GM19193 (cell line): ENCODE data around the gene PDK4.

Source experiments
- POLR2A ChIP-seq: IDR thresholded peaks from 4 replicates; pipeline ENCODE4 v1.6.1; 2011; ENCODE audit not compliant: insufficient read depth, insufficient read length; ENCODE audit errors: extremely low read depth

PDK4 gene

DNA sequence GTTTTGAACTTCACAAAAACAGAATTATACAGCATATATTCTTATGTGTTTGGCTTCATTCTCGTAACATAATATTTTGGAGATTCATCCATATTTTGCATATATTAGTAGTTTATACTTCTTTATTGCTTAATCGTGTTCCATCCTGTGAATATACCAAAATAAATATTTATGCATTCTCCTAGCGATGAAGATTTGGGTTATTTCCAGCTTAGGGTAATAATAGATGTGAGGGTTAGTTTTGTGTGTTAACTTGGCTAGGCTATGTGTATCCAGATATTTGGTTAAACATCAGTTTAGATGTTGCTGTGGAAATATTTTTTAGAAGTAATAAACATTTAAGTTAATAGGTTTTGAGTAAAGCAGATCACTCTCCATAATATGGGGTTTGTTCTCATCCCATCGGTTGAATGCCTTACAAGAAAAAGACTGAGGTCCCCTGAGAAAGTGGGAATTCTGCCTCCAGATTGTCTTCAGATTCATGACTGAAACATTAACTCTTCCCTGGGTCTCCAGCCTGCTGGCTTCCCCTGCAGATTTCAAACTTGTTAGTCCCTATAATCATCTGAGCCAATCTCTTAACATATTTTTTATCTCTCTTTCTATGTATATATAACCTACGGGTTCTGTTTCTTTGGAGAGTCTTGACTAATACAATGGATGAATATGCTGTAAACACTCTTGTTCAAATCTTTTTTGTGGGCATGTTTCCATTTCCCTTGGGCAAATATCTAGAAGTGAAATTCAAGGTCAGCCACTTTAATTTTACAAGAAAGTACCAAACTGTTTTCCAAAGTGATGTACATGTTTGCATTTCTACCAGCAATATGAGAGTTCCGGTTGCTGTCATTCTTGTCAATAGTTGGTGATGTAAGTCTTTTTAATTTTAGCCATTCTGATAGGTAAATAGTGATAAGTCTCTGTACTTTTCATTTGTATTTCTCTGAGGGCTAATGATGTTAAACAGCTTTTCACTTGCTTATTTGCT, 48.7 kb downstream of the PDK4 start:
- TF ChIP-seq POLR2A: no peak

GRCh38 chr7:95546647-95547046, 49.7 kb downstream of the PDK4 start:
- no peak for TF ChIP-seq POLR2A

DNA sequence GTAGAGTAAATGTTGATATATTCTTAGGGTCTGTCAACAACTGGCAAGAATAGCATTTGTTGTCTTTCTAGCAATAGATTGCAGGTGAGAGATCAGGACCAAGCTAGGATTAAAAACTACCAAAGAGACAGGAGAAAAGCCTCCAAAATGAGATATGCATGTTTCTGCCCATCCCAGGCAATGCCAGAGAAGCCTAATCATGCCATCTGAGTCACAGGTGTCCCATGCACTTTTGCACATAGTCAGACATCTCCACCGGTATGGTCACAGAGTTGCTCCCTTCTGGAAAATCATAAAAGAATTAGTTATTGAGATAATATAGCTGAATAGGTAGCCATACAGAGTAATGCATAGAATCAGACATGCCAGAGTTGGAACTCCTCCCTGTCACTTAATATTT, 50.6 kb downstream of the PDK4 start:
- TF ChIP-seq POLR2A: no peak

GRCh38 chr7:95545007-95545615, 51.2 kb downstream of the PDK4 start:
- no peak for TF ChIP-seq POLR2A

- TF ChIP-seq POLR2A: no peak
These were observed 52.1 kb downstream of the PDK4 start for GRCh38 chr7:95544171-95544570.

DNA sequence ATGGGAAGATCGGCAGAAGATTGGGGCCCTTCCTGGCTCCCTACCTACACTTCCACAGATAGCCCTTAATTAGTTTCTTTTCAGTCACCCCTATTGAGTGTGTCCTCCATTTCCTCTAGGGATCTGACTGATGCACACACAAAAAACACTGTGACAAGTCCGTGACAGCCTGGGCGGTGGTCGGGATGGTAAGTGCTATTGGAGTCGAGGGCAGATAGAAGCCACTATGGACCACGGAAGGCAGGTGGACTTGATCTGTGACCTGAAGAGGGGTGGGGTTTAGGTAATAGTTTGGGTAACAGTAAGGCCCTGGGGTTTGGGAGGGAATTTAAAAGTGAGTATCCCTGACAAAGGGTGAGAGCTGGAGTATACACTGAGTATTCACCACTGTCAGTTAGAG, 53.0 kb downstream of the PDK4 start:
- no peak for TF ChIP-seq POLR2A

- no peak for TF ChIP-seq POLR2A
These were observed 56.0 kb downstream of the PDK4 start for GRCh38 chr7:95540366-95540765.

GRCh38 chr7:95539426-95539825, 56.9 kb downstream of the PDK4 start:
- TF ChIP-seq POLR2A: no peak

DNA sequence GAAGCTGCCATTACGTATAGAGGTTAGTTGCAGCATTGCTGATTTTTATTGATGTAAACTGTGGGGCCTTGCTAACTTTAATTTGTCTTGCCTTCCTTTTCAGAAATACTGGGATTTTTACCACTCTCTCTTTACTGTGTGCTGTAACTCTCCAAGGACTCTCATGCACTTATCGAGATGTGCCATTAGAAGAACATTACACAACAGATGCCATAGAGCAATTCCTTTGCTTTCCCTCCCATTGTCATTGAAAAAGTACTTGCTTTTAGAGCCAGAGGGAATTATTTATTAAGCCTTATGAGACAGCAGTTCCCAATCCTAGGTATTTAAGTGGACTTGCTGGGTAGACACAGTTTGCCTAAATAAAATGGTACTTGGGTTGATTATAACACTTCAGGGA, 58.8 kb downstream of the PDK4 start:
- TF ChIP-seq POLR2A: no peak

DNA sequence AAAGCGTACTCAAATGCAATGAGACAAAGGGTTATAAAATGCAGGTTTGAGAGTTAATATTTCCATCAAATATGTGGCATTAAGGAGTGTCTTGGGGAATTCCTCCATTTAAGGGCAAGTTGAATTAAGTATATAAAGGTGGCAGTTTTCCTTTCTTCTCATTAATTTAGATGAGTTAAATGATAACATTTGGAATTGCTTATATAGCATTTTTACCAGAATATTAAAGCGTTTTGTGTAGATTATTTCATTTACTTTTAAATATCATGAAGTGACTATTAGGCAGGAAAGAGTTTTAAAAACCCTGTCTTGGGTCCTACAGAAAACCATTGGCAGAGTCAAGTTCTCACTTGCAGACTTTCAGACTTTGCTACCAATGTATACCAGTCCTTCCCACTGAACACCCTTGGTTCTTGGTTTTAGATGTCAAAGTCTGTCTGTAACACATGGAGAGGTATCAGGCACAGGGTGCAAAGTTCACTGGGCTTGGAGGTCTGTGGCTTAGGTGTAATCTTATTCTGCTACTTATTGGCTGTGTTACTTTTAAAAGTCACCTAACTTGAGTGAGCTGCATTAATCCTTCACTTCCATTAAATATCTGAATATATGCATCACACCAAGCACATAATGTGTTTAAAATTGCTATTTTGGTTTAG, 59.5 kb downstream of the PDK4 start:
- TF ChIP-seq POLR2A: no peak

DNA sequence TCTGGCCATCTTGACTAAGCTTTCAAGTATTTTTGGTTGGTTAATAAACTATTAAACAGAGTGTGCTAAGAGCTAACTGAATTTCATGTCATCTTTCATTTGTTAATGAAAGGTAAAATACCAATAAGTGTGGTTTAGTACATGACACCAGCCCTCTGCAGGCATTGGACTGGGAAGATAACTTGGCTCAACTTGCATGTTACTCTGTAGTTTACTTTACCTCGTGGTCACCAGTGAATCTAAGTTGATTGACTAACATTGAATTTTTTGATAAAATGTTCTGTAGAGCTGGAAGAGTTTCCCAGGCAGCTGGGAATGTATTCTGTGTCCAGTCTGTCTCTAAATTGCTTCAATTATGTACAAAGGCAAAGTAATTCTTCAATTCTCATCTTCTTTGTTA, 60.7 kb downstream of the PDK4 start:
- TF ChIP-seq POLR2A: no peak

GRCh38 chr7:95534796-95535195, 61.5 kb downstream of the PDK4 start:
- no peak for TF ChIP-seq POLR2A
